Vagina (tissue), 2 donors: ENCODE results near the gene ITGAL. TPM values are rescaled to one million over a fixed set of nuclear protein-coding genes. Genes with fewer than 3 reads are reported as not detected.
"Not testable (repeated sequence)": the region's sequence is repeated elsewhere in the genome, so short reads cannot be mapped to it uniquely, and the experiment has no call there.

Experiments used
- DNase-seq, 2 donors: peaks; one replicate each; pipeline ENCODE4 v3.0.0-alpha.2; 2017; ENCODE audit errors: extremely low spot score in 2 of 2
- H3K27ac ChIP-seq: fragments of 200-600 bp; sonication (generic); one replicate; pipeline ENCODE4 v1.5.1; 2019
- H3K27me3 ChIP-seq: fragments of 200-600 bp; sonication (generic); one replicate; pipeline ENCODE4 v1.5.1; 2019
- H3K36me3 ChIP-seq, 2 donors: fragments of 200-600 bp; sonication (generic); one replicate each; pipeline ENCODE4 v1.5.1; 2017 to 2019
- H3K4me1 ChIP-seq: fragments of 200-600 bp; sonication (generic); one replicate; pipeline ENCODE4 v1.5.1; 2019
- H3K4me3 ChIP-seq, 2 donors: fragments of 200-600 bp; sonication (generic); 1 replicate in 1 of 2; 2 replicates in 1 of 2; pipeline ENCODE4 v1.5.1; 2016 to 2019
- H3K9me3 ChIP-seq: fragments of 200-600 bp; sonication (generic); one replicate; pipeline ENCODE4 v1.5.1; 2019
- POLR2A ChIP-seq, 2 donors: fragments of 450-650 bp; IDR thresholded peaks; one replicate each; pipeline ENCODE4 v1.6.1; 2017; ENCODE audit warnings: antibody characterized with exemption in 2 of 2, mild to moderate bottlenecking in 2 of 2, moderate library complexity in 2 of 2
- POLR2AphosphoS5 ChIP-seq, 2 donors: sonication (generic); formaldehyde crosslinking; IDR thresholded peaks; one replicate each; pipeline ENCODE4 v1.9.0; 2017; ENCODE audit warnings: antibody characterized with exemption in 2 of 2, mild to moderate bottlenecking in 2 of 2, low read depth in 1 of 2; ENCODE audit not compliant: insufficient read depth in 1 of 2
- intact Hi-C: fragments of 100-400 bp; cut with DNase I; formaldehyde crosslinking; loops from one replicate; pipeline ENCODE4 v1.15.1; 2023
- total RNA-seq: library from RNA; depleted of rRNA; stranded (reverse); fragments of >200 nt; gene quantifications from one replicate; pipeline ENCODE4 v1.2.3, GENCODE V29; 2016
- TF ChIP-seq, protein P1 (sequence below), 3 experiments: fragments of 450-650 bp in 2 of 3; fragments of 200-600 bp in 1 of 3; sonication (generic) in 1 of 3; IDR thresholded peaks; one replicate each; pipeline ENCODE4 v1.5.1; 2017 to 2019; ENCODE audit warnings: antibody characterized with exemption in 3 of 3, mild to moderate bottlenecking in 2 of 3, moderate library complexity in 2 of 3

The ITGAL gene
- total RNA-seq, 1 donor from 2014 or later: 5.4 TPM

DNA sequence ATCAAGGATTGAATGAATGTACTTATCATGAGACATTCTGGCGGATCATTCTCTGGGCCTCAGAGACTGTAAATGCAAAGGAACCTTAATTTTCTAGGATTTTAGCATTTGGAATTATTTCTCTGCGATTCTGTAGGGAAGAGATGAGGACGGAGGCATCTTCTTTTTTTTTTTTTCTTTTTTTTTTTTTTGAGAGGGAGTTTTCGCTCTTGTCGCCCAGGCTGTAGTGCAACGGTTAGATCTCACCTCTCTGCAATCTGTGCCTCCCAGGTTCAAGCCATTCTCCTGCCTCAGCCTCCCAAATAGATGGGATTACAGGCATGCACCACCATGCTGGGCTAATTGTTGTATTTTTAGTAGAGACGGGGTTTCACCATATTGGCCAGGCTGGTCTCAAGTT lies 2.1 kb downstream of the ITGAL start:
- Histone ChIP-seq H3K36me3 (no peaks in the 10 kb centered on the region), H3K4me3 (no peak overlapping the region), H3K27me3 (no peaks in the 10 kb centered on the region), H3K9me3 (no peaks in the 10 kb centered on the region), H3K27ac (no peak overlapping the region), H3K4me1 (no peaks in the 10 kb centered on the region)
- no peak for DNase-seq
- intact Hi-C loops: no loop called here
- TF ChIP-seq POLR2AphosphoS5 (IDR thresholded peaks at IDR 0.05; ENCODE audit: insufficient read depth in 1 of 2, low read depth in 1 of 2) (no peak), POLR2A (IDR thresholded peaks at IDR 0.05) (no peak)
- TF ChIP-seq, protein P1, sequence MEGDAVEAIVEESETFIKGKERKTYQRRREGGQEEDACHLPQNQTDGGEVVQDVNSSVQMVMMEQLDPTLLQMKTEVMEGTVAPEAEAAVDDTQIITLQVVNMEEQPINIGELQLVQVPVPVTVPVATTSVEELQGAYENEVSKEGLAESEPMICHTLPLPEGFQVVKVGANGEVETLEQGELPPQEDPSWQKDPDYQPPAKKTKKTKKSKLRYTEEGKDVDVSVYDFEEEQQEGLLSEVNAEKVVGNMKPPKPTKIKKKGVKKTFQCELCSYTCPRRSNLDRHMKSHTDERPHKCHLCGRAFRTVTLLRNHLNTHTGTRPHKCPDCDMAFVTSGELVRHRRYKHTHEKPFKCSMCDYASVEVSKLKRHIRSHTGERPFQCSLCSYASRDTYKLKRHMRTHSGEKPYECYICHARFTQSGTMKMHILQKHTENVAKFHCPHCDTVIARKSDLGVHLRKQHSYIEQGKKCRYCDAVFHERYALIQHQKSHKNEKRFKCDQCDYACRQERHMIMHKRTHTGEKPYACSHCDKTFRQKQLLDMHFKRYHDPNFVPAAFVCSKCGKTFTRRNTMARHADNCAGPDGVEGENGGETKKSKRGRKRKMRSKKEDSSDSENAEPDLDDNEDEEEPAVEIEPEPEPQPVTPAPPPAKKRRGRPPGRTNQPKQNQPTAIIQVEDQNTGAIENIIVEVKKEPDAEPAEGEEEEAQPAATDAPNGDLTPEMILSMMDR (IDR thresholded peaks at IDR 0.05): no peak

- Histone ChIP-seq H3K27me3 (no peaks in the 10 kb centered on the region), H3K27ac (no peak overlapping the region), H3K9me3 (no peaks in the 10 kb centered on the region), H3K4me3 (no peak overlapping the region), H3K4me1 (no peaks in the 10 kb centered on the region), H3K36me3 (no peaks in the 10 kb centered on the region)
- intact Hi-C loops: no loop called here
- DNase-seq: no peak
- no peak for TF ChIP-seq POLR2A (IDR thresholded peaks at IDR 0.05)
- no peak for TF ChIP-seq POLR2AphosphoS5 (IDR thresholded peaks at IDR 0.05; ENCODE audit: insufficient read depth in 1 of 2, low read depth in 1 of 2)
- TF ChIP-seq, protein P1 (IDR thresholded peaks at IDR 0.05): no peak
Measured at GRCh38 chr16:30476991-30477390, 4.4 kb downstream of the ITGAL start.

GRCh38 chr16:30477773-30478172 lies 5.2 kb downstream of the ITGAL start:
- intact Hi-C loops, DNase-seq, H3K4me1 ChIP-seq, H3K27ac ChIP-seq, H3K36me3 ChIP-seq, H3K9me3 ChIP-seq, H3K4me3 ChIP-seq, H3K27me3 ChIP-seq: not testable (repeated sequence)

DNA sequence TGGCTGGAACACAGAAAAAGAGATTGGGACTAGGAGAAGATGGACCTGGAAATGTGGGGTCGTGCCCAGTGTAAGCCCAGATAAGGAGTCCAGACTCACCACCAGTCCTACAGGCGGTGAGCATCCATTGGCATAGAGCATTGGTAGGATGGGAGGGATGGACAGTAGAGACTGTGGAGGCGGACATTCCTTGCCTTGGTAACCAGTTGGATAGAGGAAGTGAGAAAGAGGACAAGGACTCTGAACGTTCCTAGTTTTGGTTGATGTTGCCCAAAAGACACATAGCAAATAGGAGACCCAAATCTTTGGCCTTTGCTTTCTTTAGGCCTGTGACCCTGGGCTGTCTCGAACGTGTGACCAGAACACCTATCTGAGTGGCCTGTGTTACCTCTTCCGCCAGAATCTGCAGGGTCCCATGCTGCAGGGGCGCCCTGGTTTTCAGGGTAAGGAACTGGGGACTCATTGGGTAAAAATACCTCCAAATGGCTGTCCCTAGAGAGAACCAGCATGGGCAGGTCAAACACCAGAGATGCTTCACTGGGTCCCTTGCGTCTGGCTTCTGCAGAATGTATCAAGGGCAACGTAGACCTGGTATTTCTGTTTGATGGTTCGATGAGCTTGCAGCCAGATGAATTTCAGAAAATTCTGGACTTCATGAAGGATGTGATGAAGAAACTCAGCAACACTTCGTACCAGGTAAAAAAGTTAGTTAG lies 6.4 kb downstream of the ITGAL start:
- H3K27me3 ChIP-seq: no peaks in the 10 kb centered on the region
- intact Hi-C loops: no loop called here
- H3K4me1 ChIP-seq: no peaks in the 10 kb centered on the region
- H3K9me3 ChIP-seq: no peaks in the 10 kb centered on the region
- H3K27ac ChIP-seq: no peak overlapping the region
- no peak for DNase-seq
- no peaks in the 10 kb centered on the region for H3K36me3 ChIP-seq
- no peak overlapping the region for H3K4me3 ChIP-seq
- TF ChIP-seq POLR2AphosphoS5 (IDR thresholded peaks at IDR 0.05; ENCODE audit: insufficient read depth in 1 of 2, low read depth in 1 of 2): no peak
- TF ChIP-seq, protein P1 (IDR thresholded peaks at IDR 0.05): no peak
- TF ChIP-seq POLR2A (IDR thresholded peaks at IDR 0.05): no peak

DNA sequence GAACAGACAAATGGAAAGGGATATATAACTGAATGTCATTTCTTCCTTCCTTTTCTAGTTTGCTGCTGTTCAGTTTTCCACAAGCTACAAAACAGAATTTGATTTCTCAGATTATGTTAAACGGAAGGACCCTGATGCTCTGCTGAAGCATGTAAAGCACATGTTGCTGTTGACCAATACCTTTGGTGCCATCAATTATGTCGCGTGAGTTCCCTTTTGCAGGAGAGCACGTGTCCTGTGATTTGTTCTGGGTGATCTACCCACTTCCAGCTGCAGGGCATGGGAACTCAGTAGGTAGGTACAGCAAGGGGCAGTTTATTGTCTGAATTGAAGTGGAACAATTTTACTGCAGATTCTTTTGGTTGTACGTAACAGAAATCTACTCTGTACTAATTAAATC lies 8.8 kb downstream of the ITGAL start:
- intact Hi-C loops: no loop called here
- Histone ChIP-seq H3K27me3 (no peaks in the 10 kb centered on the region), H3K9me3 (no peaks in the 10 kb centered on the region), H3K36me3 (no peaks in the 10 kb centered on the region), H3K27ac (no peak overlapping the region), H3K4me1 (no peaks in the 10 kb centered on the region), H3K4me3 (no peak overlapping the region)
- no peak for DNase-seq
- TF ChIP-seq POLR2AphosphoS5 (IDR thresholded peaks at IDR 0.05; ENCODE audit: insufficient read depth in 1 of 2, low read depth in 1 of 2): no peak
- no peak for TF ChIP-seq POLR2A (IDR thresholded peaks at IDR 0.05)
- TF ChIP-seq, protein P1 (IDR thresholded peaks at IDR 0.05): no peak
